Activated CD4-positive, alpha-beta T cell treated with anti-CD3 and anti-CD28 coated beads, Interleukin-2, amount 50 U/mL, for 24 hours (primary cell): ENCODE results near the gene MYH6.

ENCODE experiments used
- DNase-seq, 2 donors: peaks; one replicate each; pipeline ENCODE4 v3.0.0-alpha.2; 2020; ENCODE audit warnings: low read depth in 1 of 2, low spot score in 1 of 2

MYH6 gene

GRCh38 chr14:23359722-23360447 lies 48.2 kb downstream of the MYH6 start:
- DNase-seq, result no peak

GRCh38 chr14:23359167-23359626 lies 48.9 kb downstream of the MYH6 start:
- DNase-seq, result no peak

DNA sequence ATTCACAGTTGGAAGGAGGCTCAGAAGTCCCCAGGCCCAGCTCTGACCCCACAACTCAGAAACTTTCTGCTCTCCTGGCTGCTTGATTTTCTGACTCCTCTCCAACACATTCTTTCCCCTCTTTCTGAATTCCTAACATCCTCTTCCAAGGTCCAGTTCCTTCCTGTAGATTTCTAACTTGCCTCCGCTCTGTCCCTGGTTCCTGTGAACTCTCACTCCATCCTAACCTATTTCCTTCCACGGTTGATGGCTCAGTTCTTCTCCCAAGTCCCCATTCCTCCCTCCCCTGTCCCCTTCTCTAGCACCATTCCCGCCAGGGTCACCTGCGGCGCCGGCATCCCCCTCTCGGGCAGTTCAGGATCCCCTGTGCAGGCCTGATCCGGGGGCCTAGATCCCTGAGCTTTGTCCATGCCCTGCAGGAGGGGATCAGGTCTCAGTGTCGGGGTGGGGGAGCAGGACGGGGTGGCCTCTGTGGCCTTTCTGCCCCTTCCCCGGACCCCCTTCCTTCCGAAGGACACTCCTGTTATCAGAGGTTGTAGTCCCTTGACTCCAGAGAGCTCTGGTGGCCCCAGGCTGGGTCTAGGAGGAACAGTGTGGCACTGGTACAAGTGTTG lies 49.4 kb downstream of the MYH6 start:
- DNase-seq, result no peak

DNA sequence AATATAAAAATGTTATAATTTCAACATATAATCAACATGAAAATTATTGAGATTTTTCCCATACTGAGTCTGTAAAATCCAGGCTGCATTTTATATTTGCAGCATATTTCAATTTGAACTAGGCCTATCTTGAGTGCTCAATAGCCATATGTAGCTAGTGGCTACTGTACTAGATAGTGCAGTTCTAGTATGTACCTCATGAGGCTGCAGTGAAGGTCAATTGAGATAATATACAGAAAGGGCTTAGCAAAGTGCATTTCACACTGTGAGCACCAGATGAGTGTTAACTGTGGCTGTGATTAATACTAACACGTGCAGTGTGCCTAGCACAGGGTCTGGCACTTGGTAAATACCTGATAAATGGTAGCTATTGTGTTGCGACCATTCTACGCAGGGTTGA lies 50.0 kb downstream of the MYH6 start:
- no peak for DNase-seq

GRCh38 chr14:23357261-23357660 lies 50.8 kb downstream of the MYH6 start:
- DNase-seq, result no peak

DNA sequence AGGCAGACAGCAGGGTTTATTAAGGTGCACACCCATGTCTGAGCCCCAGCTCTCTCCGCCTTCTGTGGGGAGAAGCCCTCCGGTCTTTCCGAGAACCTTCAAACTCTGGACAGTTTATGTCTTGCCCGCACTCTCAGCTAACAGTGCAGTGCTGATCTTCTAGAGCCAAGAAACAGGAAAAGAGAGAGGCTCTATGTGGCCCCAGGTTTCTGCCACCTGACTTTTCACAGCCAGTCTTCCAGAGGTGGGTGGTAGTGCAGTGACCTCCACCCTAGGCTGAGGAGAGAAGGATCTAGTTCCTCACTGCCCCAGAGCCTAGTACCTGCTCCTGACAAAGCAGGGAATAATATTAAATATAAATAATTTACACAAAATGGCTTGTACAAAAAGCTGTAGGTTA lies 51.4 kb downstream of the MYH6 start:
- no peak for DNase-seq

DNA sequence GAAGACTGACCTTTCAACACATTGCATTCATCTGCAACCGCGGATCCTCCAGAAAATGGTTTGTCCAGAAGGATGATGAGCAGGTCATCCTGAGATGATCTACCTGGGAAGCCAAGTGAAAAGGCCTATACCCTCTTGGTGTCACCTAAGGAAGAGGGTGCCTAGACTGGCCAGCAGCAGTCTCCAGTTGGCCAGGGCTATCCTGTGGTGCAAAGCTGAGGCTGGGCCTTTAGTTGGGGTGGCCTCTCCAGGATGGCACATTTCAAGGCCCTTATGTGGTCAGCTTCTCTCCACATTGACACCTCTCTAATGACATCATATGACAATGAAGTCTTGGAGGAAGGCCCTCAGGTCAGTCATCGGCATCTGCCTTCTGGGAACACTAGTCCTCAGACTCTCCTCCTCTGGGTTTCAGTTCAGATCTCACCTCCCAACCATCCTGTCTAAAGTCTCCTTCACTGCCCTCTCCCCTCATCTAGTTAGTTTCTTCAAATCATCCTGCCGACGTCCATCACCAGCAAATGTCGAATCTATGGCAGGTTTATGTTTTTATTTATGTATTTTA lies 52.1 kb downstream of the MYH6 start:
- DNase-seq, result no peak

DNA sequence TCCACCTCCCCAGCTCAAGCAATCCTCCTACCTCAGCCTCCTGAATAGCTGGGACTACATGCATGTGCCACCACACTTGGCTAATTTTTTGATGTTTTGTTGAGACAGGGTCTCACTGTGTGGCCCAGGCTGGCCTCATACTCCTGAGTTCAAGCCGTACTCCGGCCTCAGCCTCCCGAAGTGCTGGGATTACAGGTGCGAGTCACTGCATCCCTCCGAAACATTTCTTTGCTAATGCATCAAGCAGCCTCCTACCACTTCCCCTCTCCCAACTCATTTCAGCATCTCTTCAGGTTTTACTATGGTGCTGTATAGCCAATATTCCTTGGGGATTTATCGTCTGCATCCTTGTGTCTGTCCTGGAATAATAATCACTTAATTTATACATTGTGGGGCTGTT lies 53.1 kb downstream of the MYH6 start:
- no peak for DNase-seq

- no peak for DNase-seq
Observed at GRCh38 chr14:23353433-23353780, 54.7 kb downstream of the MYH6 start.

DNA sequence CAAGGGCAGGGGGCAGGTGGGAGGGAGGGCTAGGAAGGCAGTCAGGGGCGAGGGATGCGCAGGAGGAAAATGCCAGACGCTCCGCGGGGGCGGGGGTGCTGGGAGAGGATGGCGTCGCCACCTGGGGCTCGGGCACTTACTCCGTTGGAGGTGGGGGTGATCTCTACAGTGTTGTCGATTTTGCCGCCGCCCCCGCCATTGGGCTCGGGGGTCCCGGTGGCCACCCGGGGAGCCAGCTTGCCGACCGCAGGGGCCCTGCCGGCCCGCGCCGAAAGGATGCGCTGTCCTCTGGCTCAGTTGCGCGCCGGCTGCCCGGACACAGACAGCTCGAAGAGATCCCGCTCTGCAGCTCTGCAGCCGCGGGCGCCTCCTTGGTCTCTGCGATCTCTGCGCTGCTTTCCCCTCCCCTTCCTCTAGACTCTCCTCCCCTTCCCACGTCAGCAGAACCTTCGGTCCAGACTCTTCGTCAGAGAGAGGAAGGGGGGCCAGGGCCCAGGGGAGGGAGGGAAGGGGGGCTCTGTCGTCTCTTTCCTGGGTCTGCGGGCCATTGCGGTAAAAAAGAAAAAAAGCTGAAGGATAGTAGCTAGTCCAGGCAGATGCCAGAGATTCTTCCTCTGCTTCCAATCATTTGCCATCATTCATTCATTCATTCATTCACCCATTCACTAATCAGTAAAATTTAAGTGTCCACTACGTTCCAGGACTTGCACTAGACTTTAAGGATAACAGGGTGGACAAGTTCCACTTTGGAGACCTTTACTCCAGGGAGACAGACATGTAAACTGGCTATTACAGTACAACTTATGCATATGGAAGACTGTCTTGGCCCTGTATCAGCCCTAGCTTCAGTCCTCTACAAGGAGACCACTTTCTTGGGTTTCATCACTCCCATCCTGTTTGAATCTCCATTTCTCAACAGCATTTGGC lies 55.3 kb downstream of the MYH6 start, which contains the start of gene SLC22A17:
SLC22A17 (minus strand) TSS at position 382 of the 927 bp plus-strand sequence.
- peak; percentile 16 to 36 for DNase-seq

GRCh38 chr14:23351681-23352505 lies 56.2 kb downstream of the MYH6 start:
- no peak for DNase-seq

- no peak for DNase-seq
Observed at GRCh38 chr14:23349156-23349845, 58.8 kb downstream of the MYH6 start.

- no peak for DNase-seq
Observed at GRCh38 chr14:23348297-23348655, 59.8 kb downstream of the MYH6 start.

DNA sequence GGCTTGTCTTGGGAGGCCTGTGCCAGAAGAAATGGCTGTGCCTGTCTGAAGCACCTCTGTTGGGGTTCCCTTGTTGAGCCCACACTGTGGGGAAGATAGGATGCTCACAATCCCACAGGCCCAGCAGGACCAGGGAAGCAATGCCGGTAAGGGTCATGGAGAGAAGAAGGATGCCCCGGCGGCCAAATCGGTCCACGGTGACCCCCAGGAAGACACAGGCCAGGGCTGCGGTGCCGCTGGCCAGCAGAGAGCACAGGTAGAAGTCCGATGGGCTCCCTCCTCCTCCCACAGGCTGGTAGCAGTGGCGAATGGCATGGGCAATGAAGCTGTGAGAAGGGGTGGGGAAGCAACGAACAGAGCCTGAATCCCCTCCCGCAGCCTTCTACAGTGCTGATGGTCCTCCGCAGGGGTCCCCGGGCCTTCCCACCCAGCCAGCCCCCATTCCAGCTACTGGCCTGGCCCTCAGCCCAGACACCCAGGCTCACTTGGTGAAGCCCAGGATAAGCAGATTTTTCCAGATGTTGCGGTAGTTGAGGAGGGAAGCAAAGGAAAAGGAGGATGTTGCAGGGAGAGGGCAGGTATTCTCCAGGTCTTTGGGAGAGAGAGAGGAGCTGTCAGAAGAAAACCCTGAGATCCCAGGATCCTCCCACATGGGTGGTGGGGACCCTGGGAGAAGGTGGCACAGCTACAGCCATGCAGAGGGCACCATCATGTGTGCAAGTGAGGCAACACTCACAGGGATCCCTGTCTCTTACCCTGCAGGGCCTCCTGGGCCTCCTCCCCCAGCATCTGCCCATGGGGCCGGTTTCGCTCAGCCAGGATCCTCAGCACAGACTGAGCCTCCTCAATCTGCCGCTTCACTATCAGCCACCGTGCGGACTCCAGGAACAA lies 60.4 kb downstream of the MYH6 start:
- no peak for DNase-seq

DNA sequence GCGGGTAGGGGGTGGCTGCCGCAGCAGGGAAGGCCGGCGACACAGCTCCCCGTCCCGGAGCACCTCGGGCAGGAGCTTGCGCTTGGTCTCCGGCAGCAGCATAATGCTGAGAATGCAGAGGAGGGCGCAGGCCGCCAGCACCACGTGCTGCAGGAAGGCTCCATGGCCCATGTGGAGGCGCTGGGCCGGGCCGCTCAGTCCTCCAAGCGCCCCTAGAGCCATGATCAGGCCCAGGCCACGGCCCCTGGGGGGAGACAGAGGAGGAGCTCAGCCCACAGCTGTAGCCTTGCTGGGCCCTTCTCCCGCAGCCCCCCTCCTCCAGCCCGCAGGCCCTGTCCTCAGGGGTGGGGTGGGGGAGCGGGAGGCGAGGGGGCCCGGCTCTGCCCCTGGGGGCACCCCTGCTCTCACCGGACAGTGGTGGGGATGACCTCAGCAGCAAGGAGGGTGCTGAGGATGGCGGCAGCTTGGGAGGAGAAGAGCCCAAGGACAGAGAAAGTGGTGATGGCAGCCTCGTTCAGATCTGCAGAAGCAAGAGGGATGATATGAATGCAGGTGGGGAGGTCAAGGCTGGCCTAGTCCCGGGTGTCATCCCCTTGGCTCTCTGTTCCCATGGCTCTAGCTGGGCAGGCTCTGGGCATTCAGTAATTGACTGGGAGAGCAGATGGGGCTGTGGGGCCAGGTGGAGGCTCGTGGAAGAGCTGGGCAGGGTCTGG lies 61.2 kb downstream of the MYH6 start:
- DNase-seq, result no peak

- no peak for DNase-seq
Observed at GRCh38 chr14:23345987-23346692, 61.9 kb downstream of the MYH6 start.

DNA sequence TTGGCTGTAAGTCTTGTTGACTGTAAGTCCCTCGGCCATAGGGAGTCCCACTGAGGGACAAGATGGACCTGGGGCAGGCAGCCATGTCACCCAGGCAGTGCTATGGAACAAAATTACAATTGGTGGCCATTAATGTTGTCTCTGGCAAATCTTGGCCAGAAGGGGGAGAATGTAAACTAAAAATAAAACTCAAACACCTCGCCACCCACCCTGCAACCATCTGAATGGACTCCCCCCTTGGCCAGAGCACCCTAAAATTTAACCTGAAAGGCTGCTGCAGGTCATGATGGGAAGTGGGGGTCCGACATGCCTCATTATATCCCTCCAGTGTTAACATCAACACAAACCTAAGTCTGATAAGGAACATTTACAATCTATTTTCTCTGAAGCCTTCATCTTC lies 63.6 kb downstream of the MYH6 start:
- DNase-seq, result no peak
